ENCODE measurements around the gene GPC4.
"Not testable (repeated sequence)": the region's sequence is repeated elsewhere in the genome, so short reads cannot be mapped to it uniquely, and the experiment has no call there.

The GPC4 gene

DNA sequence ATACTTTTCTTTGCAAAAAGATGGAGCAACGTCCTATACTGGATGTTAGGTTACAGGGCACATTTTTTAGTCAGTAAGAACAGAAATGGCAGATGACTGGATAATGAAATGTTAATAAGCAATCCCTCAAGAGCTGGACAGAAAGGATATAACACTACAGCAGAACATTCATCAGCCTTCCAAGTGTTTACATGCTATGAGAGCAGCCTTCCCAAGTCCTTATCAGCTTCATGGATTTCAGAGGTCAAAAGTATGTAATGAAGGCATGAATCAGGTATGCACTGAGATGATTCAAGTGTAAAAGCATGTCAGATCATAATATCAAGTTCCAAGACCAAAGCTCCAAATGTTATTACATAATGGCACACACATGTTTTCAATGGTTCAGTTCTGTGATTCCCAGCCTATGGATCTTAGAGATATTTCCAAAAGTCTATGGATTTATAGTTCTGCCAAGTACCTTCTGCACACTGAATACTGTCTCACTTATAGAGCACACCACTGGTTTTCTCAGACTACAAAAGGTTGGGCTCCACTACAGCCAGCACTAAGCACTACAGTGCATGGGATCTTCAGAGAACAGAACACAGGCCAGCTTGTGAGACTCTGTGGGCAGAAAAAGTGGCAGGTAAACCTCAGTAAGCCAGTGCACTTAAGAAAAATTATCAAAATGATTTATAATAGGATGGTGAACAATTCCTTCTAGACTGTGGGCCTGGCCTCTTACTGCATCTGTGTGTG, 49.2 kb downstream of the GPC4 start:
- no peak for DNase-seq

DNA sequence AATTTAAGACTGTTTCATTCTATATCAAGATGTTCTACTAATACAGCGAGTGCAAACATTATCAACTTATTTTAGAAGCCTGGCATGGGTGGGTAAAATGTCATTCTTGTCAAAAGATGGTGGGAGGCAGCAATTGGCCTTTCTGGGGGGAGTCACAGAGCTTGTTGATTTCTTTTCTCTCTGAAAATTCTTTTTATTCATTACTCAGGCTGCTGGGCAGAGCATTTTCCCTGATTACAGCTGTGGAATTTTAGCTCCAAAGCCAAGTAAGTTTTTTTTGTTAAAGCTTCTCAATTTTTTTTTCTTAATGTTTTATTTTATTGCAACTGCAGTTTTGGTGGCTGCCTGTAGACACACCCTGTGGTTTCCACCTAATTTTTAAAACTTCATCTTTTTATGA, 50.4 kb downstream of the GPC4 start:
- DNase-seq = no peak

- DNase-seq = no peak
Observed at GRCh38 chrX:133364196-133364595, 51.1 kb downstream of the GPC4 start.

GRCh38 chrX:133362538-133362937, 52.8 kb downstream of the GPC4 start:
- DNase-seq = no peak

- DNase-seq = no peak
Observed at GRCh38 chrX:133359466-133359865, 55.8 kb downstream of the GPC4 start.

DNA sequence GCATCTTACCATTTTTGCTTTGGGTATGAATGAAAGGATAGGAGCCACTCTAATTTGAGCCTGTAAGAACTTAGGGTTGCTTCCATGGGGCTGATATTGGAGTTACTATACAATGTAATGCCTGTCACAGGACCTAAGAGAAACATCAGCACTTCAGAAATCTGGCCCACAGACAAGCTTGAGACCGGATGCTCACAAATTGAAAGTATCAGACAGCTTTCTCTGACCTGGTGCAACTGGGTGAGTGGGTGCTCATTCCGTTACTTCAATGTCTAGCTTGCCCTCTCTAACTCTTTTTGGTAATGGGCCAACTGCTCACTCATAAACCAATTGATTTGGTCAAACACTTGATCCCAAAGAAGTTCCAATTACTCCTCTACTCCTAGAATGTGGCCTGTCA, 62.1 kb downstream of the GPC4 start:
- no peak for DNase-seq

- no peak for DNase-seq
Observed at GRCh38 chrX:133350751-133351150, 64.5 kb downstream of the GPC4 start.

- no peak for DNase-seq
Observed at GRCh38 chrX:133346026-133346425, 69.3 kb downstream of the GPC4 start.

DNA sequence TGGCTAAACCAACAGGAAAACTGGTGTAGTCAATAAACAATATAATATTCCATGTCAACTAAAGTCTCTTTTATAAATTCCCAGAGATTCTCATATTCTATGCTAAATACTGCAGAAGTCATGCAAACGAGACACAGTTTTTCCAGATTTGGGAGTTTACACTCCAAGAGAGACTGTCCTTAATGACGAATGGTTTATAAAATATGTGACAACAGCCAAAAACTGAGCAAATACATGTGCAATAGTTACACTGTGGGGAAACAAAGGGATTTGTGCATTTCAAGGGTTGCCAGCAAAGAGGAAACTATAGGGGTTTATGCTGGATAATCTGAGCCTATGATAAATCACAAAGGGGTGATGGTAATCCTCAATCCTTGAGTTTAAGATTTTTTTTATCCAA, 75.7 kb downstream of the GPC4 start:
- DNase-seq = no peak

DNA sequence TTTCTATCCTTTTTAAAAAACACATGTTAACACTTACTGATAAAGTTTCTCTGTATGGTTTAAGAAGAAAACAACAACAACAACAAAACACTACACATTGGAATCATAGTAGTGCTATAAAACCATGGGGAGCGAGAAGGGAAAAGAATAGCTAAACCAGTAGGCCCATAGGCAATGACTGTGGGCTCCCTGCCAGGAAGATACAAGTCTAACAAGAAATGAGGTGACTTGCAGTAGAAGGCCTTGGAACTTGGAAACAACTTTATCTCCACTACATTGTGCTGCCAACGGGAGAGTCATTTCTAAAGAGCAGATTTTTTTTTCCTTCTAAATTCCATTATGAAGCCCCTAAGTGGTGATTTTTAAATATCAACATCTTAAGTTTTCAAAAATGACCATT, 78.0 kb downstream of the GPC4 start:
- DNase-seq = no peak

DNA sequence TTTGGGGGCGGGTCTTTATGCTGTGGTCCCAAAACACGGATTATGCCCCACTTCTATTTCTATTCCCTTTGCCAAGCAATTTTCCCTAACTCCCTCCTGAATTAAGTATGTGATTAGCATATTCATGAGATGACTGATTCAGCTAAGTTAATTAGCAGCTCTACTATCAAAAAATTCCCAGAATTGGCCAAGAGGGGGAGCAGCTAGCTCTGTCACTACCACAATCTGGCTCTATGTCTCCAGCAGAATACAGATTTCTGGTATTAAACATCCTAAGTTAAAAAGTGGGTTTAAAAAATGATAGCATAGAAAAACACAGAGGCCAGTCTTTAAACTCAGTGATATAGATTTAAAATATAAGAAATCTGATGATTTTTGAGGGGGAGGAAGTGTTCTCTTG, 80.3 kb downstream of the GPC4 start:
- no peak for DNase-seq

GRCh38 chrX:133333154-133333750, 82.0 kb downstream of the GPC4 start:
- DNase-seq = no peak

GRCh38 chrX:133332737-133333136, 82.6 kb downstream of the GPC4 start:
- no peak for DNase-seq

DNA sequence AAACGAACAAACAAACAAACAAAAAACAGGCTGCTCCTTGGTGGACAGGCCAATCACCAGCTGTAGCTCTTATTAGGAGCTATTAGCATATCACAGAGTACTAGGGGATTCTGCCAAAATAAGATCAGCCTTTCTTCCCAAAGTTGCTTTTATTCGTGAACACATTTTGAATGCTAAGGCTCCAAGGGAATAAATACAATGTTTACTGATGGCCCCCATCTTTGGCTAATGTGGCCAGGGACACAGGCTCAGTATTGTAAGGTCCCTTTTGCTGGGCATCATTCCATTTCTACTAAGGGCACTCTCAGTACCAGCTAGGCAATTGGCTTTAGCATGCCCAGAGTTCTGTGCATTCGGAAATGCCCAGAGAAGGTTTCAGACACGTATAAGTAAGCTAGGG, 84.3 kb downstream of the GPC4 start:
- no peak for DNase-seq

GRCh38 chrX:133325422-133325821, 89.9 kb downstream of the GPC4 start:
- DNase-seq = no peak

GRCh38 chrX:133323431-133323830, 91.9 kb downstream of the GPC4 start:
- DNase-seq = no peak

DNA sequence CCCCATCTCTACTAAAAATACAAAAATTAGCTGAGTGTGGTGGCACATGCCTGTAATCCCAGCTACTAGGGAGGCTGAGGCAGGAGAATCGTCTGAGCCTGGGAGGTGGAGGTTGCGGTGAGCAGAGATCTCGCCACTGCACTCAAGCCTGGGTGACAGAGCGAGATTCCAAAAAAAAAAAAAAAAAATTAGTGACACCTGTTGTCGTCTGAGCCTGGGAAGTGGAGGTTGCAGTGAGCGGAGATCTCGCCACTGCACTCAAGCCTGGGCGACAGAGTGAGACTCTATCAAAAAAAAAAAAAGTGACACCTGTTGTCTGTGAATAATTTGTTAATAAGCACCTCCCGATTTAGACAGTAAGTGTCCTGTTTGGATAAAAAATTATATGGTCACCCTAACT, 93.0 kb downstream of the GPC4 start:
- DNase-seq = not testable (repeated sequence)

DNA sequence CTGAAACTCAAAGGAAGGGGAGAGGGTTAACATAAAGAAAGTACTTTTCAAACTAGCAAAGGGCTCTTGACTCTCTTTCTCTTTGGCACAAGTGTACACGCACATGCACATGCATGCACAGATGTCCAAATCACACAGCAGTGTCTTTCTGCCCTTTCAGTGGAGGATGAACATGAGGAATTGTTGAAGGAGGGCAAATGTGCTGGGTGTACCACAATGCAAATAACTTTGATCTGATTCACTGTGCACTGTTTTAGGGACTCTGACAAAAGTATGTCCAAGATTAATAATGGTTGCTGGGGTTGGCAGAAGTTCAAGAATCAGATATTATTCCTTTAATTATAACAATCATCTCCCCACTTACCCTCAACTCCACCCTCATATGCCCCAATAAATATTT, 93.8 kb downstream of the GPC4 start:
- DNase-seq = no peak

GRCh38 chrX:133314281-133314680, 101.0 kb downstream of the GPC4 start:
- DNase-seq = no peak

GRCh38 chrX:133308499-133308897, 106.8 kb downstream of the GPC4 start:
- no peak for DNase-seq

DNA sequence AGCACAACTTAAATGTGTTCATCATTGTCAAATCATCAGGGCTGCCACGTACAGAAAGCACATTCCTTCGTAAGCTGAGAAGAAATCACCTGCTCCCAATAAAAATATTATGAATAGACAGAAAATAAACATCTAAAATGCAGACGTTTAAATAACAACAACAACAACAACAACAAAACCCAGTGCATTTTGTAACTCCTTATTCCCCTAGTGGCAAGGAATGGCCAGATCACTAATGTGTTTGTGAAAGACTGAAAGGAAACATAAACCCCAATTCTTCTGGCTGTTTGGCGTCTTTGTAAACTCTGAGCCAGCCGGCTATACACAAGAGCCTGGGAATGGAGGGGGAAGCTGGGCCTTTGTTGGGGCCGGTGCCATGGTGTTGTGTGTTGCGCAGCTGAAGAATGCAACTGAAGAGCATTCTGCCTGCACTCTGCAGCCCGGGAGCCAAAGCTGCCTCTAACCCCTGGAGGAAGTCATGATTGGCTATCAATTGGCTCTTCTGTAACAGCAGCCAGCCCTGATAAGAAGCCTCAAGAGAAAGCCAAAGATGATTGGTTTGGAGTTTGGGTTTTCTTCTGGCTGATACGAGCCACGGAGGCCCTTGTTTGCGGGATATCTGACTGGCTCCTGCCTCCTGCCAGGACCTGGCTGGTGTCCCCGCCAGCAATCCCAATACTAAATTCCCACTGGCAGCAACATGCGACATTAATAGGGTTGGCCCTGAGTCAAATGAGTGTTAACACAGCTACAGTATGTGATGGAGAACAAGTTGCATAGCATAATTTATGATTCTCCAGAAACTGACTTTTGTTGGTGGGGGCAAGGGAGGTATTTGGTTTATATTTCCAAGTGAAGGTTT, 107.4 kb downstream of the GPC4 start:
- no peak for DNase-seq

GRCh38 chrX:133307094-133307493, 108.2 kb downstream of the GPC4 start:
- DNase-seq = no peak

- DNase-seq = no peak
Observed at GRCh38 chrX:133306316-133306715, 109.0 kb downstream of the GPC4 start.

GRCh38 chrX:133305348-133305747, 109.9 kb downstream of the GPC4 start:
- DNase-seq = no peak
